HepG2 (cell line): ENCODE data around the gene ZFHX3. TPM values are rescaled to one million over a fixed set of nuclear protein-coding genes. Genes with fewer than 3 reads are reported as not detected.
A peak's percentile ranks its signal among the peaks of the same experiment; 100 is the strongest.

Source experiments
- CENPT ChIP-seq: sonication (generic); formaldehyde crosslinking; IDR thresholded peaks from 2 replicates; pipeline ENCODE4 v1.8.0; 2022; ENCODE audit warnings: low read depth, mild to moderate bottlenecking, moderate library complexity, missing genetic modification reagents
- FOXP4 ChIP-seq: sonication (generic); formaldehyde crosslinking; IDR thresholded peaks from 2 replicates; pipeline ENCODE4 v1.4.0; 2020; ENCODE audit warnings: missing genetic modification reagents
- NFKB2 ChIP-seq: sonication (generic); formaldehyde crosslinking; IDR thresholded peaks from 2 replicates; pipeline ENCODE4 v1.4.0; 2020; ENCODE audit warnings: missing genetic modification reagents, borderline replicate concordance
- NR2C2 ChIP-seq: sonication (generic); formaldehyde crosslinking; IDR thresholded peaks from 2 replicates; pipeline ENCODE4 v1.4.0; 2020; ENCODE audit warnings: missing genetic modification reagents, mild to moderate bottlenecking, moderate library complexity, borderline replicate concordance
- PBX2 ChIP-seq: IDR thresholded peaks from 2 replicates; pipeline ENCODE4 v1.6.1; 2016; ENCODE audit warnings: control low read depth
- PCBP2 ChIP-seq: fragments of 200-400 bp; formaldehyde crosslinking; optimal IDR thresholded peaks from 2 replicates; pipeline ENCODE3; 2018; ENCODE audit warnings: low read length, low read depth; ENCODE audit not compliant: poor library complexity, severe bottlenecking
- SKIL ChIP-seq: sonication (generic); formaldehyde crosslinking; IDR thresholded peaks from 2 replicates; pipeline ENCODE4 v1.8.0; 2022; ENCODE audit warnings: missing genetic modification reagents, mild to moderate bottlenecking, moderate library complexity, borderline replicate concordance
- SRY ChIP-seq: sonication (generic); formaldehyde crosslinking; IDR thresholded peaks from 2 replicates; pipeline ENCODE4 v1.8.0; 2022; ENCODE audit warnings: mild to moderate bottlenecking, missing genetic modification reagents
- TCF7L2 ChIP-seq: IDR thresholded peaks from 2 replicates; pipeline ENCODE4 v1.6.1; 2011; ENCODE audit warnings: mild to moderate bottlenecking, low read depth, low read length, moderate library complexity
- TEF ChIP-seq: sonication (generic); formaldehyde crosslinking; IDR thresholded peaks from 2 replicates; pipeline ENCODE4 v1.5.0; 2020; ENCODE audit warnings: missing genetic modification reagents
- TOE1 ChIP-seq: sonication (generic); formaldehyde crosslinking; IDR thresholded peaks from 2 replicates; pipeline ENCODE4 v1.4.0; 2020; ENCODE audit warnings: mild to moderate bottlenecking, missing genetic modification reagents
- TRIM22 ChIP-seq: fragments of 450-650 bp; IDR thresholded peaks from 2 replicates; pipeline ENCODE4 v1.6.1; 2017
- USF2 ChIP-seq, 2 experiments: sonication (generic) in 1 of 2; formaldehyde crosslinking in 1 of 2; IDR thresholded peaks; 2 replicates each; pipeline versions ENCODE4 v1.5.1 to v1.6.1; 2011 to 2020; ENCODE audit warnings: borderline replicate concordance in 1 of 2, low read depth in 1 of 2, low read length in 1 of 2, mild to moderate bottlenecking in 1 of 2, missing genetic modification reagents in 1 of 2, moderate library complexity in 1 of 2
- ZFP36L2 ChIP-seq: sonication (generic); formaldehyde crosslinking; IDR thresholded peaks from 2 replicates; pipeline ENCODE4 v1.4.0; 2020; ENCODE audit warnings: missing genetic modification reagents
- ZNF235 ChIP-seq: sonication (generic); formaldehyde crosslinking; IDR thresholded peaks from 2 replicates; pipeline ENCODE4 v1.8.1; 2023; ENCODE audit warnings: mild to moderate bottlenecking, missing genetic modification reagents, borderline replicate concordance
- ZNF740 ChIP-seq: sonication (generic); formaldehyde crosslinking; IDR thresholded peaks from 2 replicates; pipeline ENCODE4 v1.4.0; 2020; ENCODE audit warnings: missing genetic modification reagents
- ZNF775 ChIP-seq: sonication (generic); formaldehyde crosslinking; IDR thresholded peaks from 2 replicates; pipeline ENCODE4 v1.4.0; 2020; ENCODE audit warnings: missing genetic modification reagents, mild to moderate bottlenecking, moderate library complexity, borderline replicate concordance
- polyA plus RNA-seq, 8 experiments: library from polyadenylated mRNA; depleted of rRNA in 3 of 8; stranded (reverse) in 7 of 8; unstranded in 1 of 8; fragments of >200 nt; fragmentation: Illumina TruSeq in 4 of 8; extraction: Trizol in 4 of 8; gene quantifications; 2 replicates each; pipeline versions ENCODE4 v1.2.1 to v1.2.3, GENCODE V29; 2011 to 2016; ENCODE audit warnings: low read depth in 4 of 8, missing spikeins in 1 of 8, mixed read lengths in 1 of 8; ENCODE audit not compliant: insufficient read depth in 1 of 8
- total RNA-seq, 5 experiments: library from RNA; depleted of rRNA; stranded (reverse); fragments of >200 nt; fragmentation: Illumina TruSeq; extraction: Trizol; gene quantifications; 2 replicates each; pipeline ENCODE4 v1.2.3, GENCODE V29; 2016; ENCODE audit warnings: low read depth in 1 of 5

Gene ZFHX3
- total and polyA plus RNA-seq, 2 of the 13 experiments (the other 11 are each of a cell fraction or from before 2014, with no cell fraction given), result 5.0 to 6.0 TPM

- TF ChIP-seq USF2 (IDR thresholded peaks at IDR 0.05; ENCODE audit: low read depth, low read length), result no peak
- TF ChIP-seq USF2 (CRISPR knock-in tag; IDR thresholded peaks at IDR 0.05; ENCODE audit: borderline replicate concordance), result no peak
- 0 out of 2 replicates have a peak, but pooled peaks have one; percentile 28 for TF ChIP-seq TOE1
- peak; percentile 12; the same call in 1 of the 2 replicates for TF ChIP-seq TEF
- no peak for TF ChIP-seq TCF7L2
- TF ChIP-seq PBX2 (CRISPR knock-in tag), result no peak
- 0 out of 2 replicates have a peak, but pooled peaks have one; percentile 40 for TF ChIP-seq ZNF740 (CRISPR knock-in tag)
- TF ChIP-seq NR2C2 (CRISPR knock-in tag), result peak; percentile 82
- no peak for TF ChIP-seq SKIL (CRISPR knock-in tag)
- no peak for TF ChIP-seq ZNF775 (CRISPR knock-in tag)
- peak; percentile 78; the same call in 1 of the 2 replicates for TF ChIP-seq SRY (CRISPR knock-in tag)
- peak; percentile 47 for TF ChIP-seq FOXP4 (CRISPR knock-in tag)
- no peak for TF ChIP-seq PCBP2
- TF ChIP-seq CENPT (CRISPR knock-in tag), result peak; percentile 58; the same call in 1 of the 2 replicates
- TF ChIP-seq TRIM22, result no peak
- TF ChIP-seq ZNF235 (CRISPR knock-in tag), result no peak
- TF ChIP-seq ZFP36L2 (CRISPR knock-in tag), result no peak
- no peak for TF ChIP-seq NFKB2 (CRISPR knock-in tag)
Measured at GRCh38 chr16:73048292-73049080, 558 bp upstream of the ZFHX3 start (continued).
